ENCODE measurements around the gene USPL1. TPM values are rescaled to one million over a fixed set of nuclear protein-coding genes. Genes with fewer than 3 reads are reported as not detected.

Gene USPL1
- total RNA-seq, 4 donors from 2014 or later, result 23.6 to 31.0 (median 27.5) TPM

DNA sequence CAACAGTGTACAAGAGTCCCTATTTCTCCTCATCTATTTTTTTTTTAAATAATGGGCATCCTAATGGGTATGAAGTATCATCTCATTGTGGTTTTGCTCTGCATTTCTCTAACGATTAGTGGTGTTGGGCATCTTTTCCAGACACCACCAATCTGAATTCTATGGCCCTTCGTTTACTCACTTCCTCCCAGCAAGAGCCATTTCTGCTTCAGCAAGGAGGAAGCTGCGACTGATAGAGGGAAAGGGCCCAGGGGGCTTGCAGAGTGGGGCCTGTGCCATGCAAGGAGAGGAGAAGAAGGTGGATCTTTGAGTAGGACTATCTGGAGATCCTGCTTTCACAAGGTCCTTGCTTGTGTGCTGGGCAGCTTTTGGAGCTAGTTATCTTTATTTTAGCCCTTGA lies 58.0 kb downstream of the USPL1 start:
- 76 to 85% methylated on average over 3 of the region's 3 CpGs for WGBS, 2 donors
- H3K27ac ChIP-seq, result no peak overlapping the region

DNA sequence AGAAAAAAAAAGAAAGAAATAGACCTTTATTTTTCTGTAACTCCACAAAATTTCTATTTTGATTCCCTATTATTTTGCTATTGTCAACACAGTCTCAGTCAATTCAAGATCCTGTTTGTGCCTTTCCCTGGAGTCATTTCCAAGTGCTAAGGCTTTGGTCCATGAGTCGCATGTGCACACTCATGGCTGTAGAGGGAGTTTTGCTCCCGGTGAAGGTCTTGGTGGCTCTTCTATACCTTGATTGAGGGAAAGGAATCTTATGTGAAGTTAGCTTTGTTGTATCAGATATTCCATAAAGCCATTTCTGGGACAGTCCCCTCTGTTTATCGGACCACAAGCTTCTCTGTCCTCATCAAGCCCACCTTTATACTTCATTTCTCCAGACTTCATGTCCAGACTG lies 59.0 kb downstream of the USPL1 start:
- no peak for DNase-seq
- H3K27ac ChIP-seq, result no peak overlapping the region
- 68 to 80% methylated on average over 3 of the region's 3 CpGs for WGBS, 2 donors
- H3K36me3 ChIP-seq, result no peaks in the 10 kb centered on the region
- TF ChIP-seq POLR2A (IDR thresholded peaks at IDR 0.05), result no peak
- TF ChIP-seq, protein P1, sequence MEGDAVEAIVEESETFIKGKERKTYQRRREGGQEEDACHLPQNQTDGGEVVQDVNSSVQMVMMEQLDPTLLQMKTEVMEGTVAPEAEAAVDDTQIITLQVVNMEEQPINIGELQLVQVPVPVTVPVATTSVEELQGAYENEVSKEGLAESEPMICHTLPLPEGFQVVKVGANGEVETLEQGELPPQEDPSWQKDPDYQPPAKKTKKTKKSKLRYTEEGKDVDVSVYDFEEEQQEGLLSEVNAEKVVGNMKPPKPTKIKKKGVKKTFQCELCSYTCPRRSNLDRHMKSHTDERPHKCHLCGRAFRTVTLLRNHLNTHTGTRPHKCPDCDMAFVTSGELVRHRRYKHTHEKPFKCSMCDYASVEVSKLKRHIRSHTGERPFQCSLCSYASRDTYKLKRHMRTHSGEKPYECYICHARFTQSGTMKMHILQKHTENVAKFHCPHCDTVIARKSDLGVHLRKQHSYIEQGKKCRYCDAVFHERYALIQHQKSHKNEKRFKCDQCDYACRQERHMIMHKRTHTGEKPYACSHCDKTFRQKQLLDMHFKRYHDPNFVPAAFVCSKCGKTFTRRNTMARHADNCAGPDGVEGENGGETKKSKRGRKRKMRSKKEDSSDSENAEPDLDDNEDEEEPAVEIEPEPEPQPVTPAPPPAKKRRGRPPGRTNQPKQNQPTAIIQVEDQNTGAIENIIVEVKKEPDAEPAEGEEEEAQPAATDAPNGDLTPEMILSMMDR (IDR thresholded peaks at IDR 0.05), result peak in 2 of 6 experiments; percentile 8 to 17
- no peaks in the 10 kb centered on the region for H3K9me3 ChIP-seq
- H3K4me1 ChIP-seq, result no peaks in the 10 kb centered on the region
- intact Hi-C loops (cut with DNase I), result loop anchor here (10.0 kb wide), 1 partner anchor 128 kb away; no protein-coding TSS in a partner anchor
- no peaks in the 10 kb centered on the region for H3K27me3 ChIP-seq
- no peak overlapping the region for H3K4me3 ChIP-seq (replicated peaks in 1 of 3)

More for the DNA sequence above, 58.0 kb downstream of the USPL1 start:
- intact Hi-C loops (cut with DNase I), result loop anchor here (10.0 kb wide), 1 partner anchor 129 kb away; no protein-coding TSS in a partner anchor
- Histone ChIP-seq H3K9me3 (no peaks in the 10 kb centered on the region), H3K27me3 (no peaks in the 10 kb centered on the region), H3K36me3 (no peaks in the 10 kb centered on the region), H3K4me1 (no peaks in the 10 kb centered on the region), H3K4me3 (replicated peaks in 1 of 3) (no peak overlapping the region)
- TF ChIP-seq, protein P1 (IDR thresholded peaks at IDR 0.05), result no peak
- no peak for TF ChIP-seq POLR2A (IDR thresholded peaks at IDR 0.05)
- DNase-seq, result no peak

DNA sequence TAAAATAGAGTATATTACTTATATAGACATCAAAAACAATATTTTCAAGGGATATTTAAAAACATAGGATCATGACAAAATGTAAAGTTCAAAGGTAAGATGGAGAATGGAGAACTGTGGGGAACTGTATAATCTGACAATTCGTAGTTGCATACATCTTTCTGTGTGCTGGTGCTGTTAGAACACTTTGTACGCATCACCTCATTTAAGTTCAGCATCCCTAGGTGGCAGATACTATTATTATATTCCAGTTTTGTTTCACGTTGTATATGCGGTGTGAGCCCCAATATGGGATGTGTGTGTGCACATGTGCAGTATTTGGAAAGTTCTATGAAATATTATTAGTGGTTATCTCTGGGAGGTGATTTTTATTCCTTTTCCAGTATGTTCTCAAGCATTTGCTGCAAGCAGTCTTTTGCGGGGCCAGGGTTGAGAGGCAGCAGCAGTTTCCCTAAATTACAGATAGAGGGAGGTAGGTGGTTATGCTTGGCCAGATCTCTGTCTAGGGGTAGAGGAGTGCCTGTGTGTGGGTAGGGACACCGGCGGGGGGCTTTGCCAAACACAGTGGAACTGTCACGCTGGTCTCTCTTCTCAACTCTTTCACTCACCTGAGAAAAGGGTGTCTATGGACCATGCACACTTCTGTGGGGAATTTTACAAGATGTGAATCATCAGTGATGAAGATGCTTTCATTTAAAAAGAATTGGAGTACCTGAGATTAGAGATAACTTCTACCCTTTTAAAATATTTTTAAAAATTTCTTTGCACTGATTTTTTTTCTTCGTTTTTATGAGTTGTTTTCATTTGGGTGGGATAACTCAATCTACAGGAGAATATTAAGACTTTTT lies 62.0 kb downstream of the USPL1 start:
- no peak for TF ChIP-seq POLR2A (IDR thresholded peaks at IDR 0.05)
- TF ChIP-seq, protein P1 (IDR thresholded peaks at IDR 0.05), result peak in 4 of 6 experiments; percentile 7 to 35 (median 28)
- H3K27me3 ChIP-seq, result no peaks in the 10 kb centered on the region
- H3K9me3 ChIP-seq, result no peaks in the 10 kb centered on the region
- H3K4me1 ChIP-seq, result no peaks in the 10 kb centered on the region
- H3K4me3 ChIP-seq (replicated peaks in 1 of 3), result no peak overlapping the region
- H3K27ac ChIP-seq, result no peak overlapping the region
- H3K36me3 ChIP-seq, result no peaks in the 10 kb centered on the region
- intact Hi-C loops (cut with DNase I), result loop anchor here (10.0 kb wide), 1 partner anchor 125 kb away; no protein-coding TSS in a partner anchor
- 42 to 48% methylated on average over 9 of the region's 9 CpGs for WGBS, 2 donors
- no peak for DNase-seq

DNA sequence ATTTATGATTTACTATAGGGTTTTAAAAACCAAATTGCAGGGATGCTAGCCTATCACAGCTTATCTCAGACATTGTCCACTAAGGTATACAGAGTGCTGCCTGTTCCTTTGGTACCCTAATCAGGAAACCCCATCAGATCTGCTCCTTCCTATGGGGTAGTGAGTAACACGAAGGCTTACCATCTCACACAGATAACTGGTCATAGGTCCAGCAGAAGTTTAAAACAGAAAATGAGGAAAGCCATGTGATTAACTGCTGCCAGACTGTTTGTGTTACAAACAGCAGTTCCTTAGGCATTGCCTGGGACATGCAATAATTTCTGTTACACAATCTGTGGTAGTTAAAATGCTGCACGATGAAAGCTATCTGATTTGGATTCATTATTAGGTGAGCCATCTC lies 64.1 kb downstream of the USPL1 start:
- H3K36me3 ChIP-seq, result no peaks in the 10 kb centered on the region
- no peaks in the 10 kb centered on the region for H3K9me3 ChIP-seq
- no peaks in the 10 kb centered on the region for H3K27me3 ChIP-seq
- no peak for DNase-seq
- H3K4me3 ChIP-seq (replicated peaks in 1 of 3), result no peak overlapping the region
- TF ChIP-seq, protein P1 (IDR thresholded peaks at IDR 0.05), result no peak
- TF ChIP-seq POLR2A (IDR thresholded peaks at IDR 0.05), result no peak
- no peak overlapping the region for H3K27ac ChIP-seq
- 68 to 69% methylated on average over 2 of the region's 2 CpGs for WGBS, 2 donors
- no peaks in the 10 kb centered on the region for H3K4me1 ChIP-seq
- intact Hi-C loops (cut with DNase I), result no loop called here

DNA sequence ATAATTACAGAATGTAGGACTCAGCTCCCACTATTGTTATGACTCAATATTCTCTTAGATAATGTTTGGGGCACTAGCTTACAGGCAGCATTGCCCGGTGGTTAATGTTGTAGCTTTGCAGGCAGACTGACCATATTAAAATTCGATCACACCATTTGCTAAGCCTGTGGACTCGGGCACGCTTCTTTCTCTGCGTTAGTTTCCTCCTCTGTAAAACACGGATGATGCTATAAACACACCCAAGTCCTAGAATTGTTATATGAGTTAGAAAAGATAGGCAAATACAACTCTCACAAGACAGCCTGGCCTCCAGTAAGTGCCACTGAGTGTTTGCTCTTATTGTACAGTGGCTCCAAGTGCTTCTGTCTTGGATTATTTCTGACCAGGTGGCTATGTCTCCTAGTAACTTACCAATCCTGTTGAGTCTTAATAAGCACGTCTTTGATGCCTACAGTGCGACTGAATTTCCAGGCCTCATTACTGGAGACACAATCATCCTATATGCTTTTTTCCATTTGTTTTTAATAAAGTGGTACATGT lies 67.7 kb downstream of the USPL1 start:
- H3K4me1 ChIP-seq, result no peaks in the 10 kb centered on the region
- TF ChIP-seq, protein P1 (IDR thresholded peaks at IDR 0.05), result no peak
- no peak for TF ChIP-seq POLR2A (IDR thresholded peaks at IDR 0.05)
- no peaks in the 10 kb centered on the region for H3K36me3 ChIP-seq
- intact Hi-C loops (cut with DNase I), result no loop called here
- H3K4me3 ChIP-seq (replicated peaks in 1 of 3), result no peak overlapping the region
- WGBS, 2 donors, result 81% methylated on average over 8 of the region's 8 CpGs
- no peak overlapping the region for H3K27ac ChIP-seq
- no peaks in the 10 kb centered on the region for H3K9me3 ChIP-seq
- H3K27me3 ChIP-seq, result no peaks in the 10 kb centered on the region
- DNase-seq, result no peak
